ENCODE results near the gene CEP63. TPM values are rescaled to one million over a fixed set of nuclear protein-coding genes. Genes with fewer than 3 reads are reported as not detected.

Gene CEP63
- total RNA-seq, 1 experiment from 2014 or later = 10.7 TPM

DNA sequence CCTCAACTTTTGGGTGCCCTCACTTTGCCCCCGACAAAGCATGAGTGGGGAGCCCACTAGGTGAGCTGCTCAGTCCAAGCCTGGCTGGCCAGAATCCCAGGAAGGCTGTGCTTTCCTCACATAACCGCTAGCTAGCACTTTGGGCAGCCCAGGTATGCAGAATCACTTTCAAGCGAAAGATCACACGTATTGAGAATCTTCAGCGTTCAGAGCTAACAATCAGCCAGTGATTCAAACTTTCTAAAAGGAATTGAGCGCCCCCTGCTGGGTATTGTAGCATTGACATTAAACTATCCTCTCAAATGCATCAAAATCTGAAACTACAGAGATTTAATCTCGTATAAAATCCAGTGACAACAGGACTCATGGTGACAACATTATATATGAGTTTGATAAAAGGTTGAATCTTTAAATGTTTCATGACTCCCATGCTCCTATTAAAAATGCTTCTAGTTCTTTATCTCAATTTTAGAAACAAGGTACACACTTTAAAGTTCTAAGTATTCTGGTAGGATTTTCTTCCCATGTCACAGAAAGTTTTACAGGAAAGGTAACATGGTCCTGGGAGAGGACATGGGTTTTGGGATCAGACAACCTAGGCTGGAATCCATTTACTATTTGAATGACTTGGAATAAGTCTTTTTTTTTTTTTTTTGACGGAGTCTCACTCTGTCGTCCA is 11.8 kb upstream of the CEP63 start:
- no peak overlapping the region for H3K4me2 ChIP-seq (ENCODE audit: low read depth, low read length, poor library complexity, severe bottlenecking)
- no peak overlapping the region for H2AFZ ChIP-seq (ENCODE audit: low read length)
- no peaks in the 10 kb centered on the region for H3K27me3 ChIP-seq (ENCODE audit: low read length)
- no peaks in the 10 kb centered on the region for H4K20me1 ChIP-seq (ENCODE audit: insufficient read depth, low read depth, low read length)
- no peak overlapping the region for H3K4me3 ChIP-seq (ENCODE audit: low read length)
- no peak overlapping the region for H3K27ac ChIP-seq (ENCODE audit: low read length)
- peaks cover 23% of the 10 kb centered on the region; the same call in 1 of the 2 replicates for H3K36me3 ChIP-seq (ENCODE audit: insufficient read depth, low read length)
- no peaks in the 10 kb centered on the region for H3K4me1 ChIP-seq (ENCODE audit: low read length)
- peak; percentile 91 for DNase-seq
- H3K9me3 ChIP-seq (ENCODE audit: low read length) = no peaks in the 10 kb centered on the region
- no peak overlapping the region for H3K9ac ChIP-seq (ENCODE audit: low read length)
- H3K9me2 ChIP-seq (replicated peaks; ENCODE audit: insufficient read depth, low read length) = no peaks in the 10 kb centered on the region
- no peaks in the 10 kb centered on the region for H3K79me2 ChIP-seq (ENCODE audit: low read length)

DNA sequence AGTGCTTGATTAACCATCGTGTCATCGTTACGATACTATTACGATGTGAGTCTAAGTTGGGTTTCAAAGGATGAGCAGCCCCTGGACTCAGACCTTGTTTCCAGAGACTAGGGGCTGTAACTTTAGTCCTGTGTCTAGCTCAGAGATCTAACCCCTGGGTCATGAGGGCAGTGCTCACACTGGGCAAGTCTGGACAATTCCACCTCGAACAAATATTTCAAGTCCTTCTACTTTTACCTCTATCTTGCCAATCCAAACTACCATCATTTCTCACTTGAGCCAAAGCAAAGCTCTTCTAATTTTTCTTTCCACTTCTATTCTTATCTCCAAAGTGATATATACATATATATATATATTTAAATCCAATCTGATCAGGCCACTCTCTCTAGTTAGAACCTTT is 10.9 kb upstream of the CEP63 start:
- no peaks in the 10 kb centered on the region for H3K9me2 ChIP-seq (replicated peaks; ENCODE audit: insufficient read depth, low read length)
- no peak overlapping the region for H3K4me3 ChIP-seq (ENCODE audit: low read length)
- peaks cover 28% of the 10 kb centered on the region; the same call in 1 of the 2 replicates for H3K36me3 ChIP-seq (ENCODE audit: insufficient read depth, low read length)
- H3K4me2 ChIP-seq (ENCODE audit: low read depth, low read length, poor library complexity, severe bottlenecking) = no peak overlapping the region
- H3K9me3 ChIP-seq (ENCODE audit: low read length) = no peaks in the 10 kb centered on the region
- no peak overlapping the region for H3K27ac ChIP-seq (ENCODE audit: low read length)
- no peaks in the 10 kb centered on the region for H4K20me1 ChIP-seq (ENCODE audit: insufficient read depth, low read depth, low read length)
- H3K4me1 ChIP-seq (ENCODE audit: low read length) = no peaks in the 10 kb centered on the region
- no peaks in the 10 kb centered on the region for H3K27me3 ChIP-seq (ENCODE audit: low read length)
- H3K9ac ChIP-seq (ENCODE audit: low read length) = no peak overlapping the region
- H2AFZ ChIP-seq (ENCODE audit: low read length) = no peak overlapping the region
- DNase-seq = no peak
- H3K79me2 ChIP-seq (ENCODE audit: low read length) = no peaks in the 10 kb centered on the region

DNA sequence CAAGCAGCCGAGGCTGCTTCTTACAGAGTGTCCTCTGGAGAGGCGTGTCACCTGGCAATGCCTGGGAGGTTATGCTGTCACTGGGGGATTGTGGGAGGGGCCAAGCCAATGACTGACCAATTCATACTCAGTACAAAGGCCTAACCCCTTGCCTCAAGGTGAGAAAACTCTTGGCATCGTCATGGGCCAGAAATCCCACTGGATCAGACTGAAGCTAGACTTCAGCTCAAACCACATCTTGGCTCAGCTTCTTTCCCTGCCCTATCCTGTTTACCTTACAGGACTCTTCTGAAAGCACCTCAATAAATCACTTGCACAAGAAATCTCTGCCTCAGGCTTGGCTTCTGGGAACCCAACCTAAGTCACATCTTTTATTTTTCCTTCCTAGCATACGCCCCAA is 9.6 kb upstream of the CEP63 start:
- Histone ChIP-seq H2AFZ (ENCODE audit: low read length) (no peak overlapping the region), H3K27ac (ENCODE audit: low read length) (no peak overlapping the region), H3K9me3 (ENCODE audit: low read length) (no peaks in the 10 kb centered on the region), H3K9me2 (replicated peaks; ENCODE audit: insufficient read depth, low read length) (no peaks in the 10 kb centered on the region), H3K36me3 (ENCODE audit: insufficient read depth, low read length) (peaks cover 38% of the 10 kb centered on the region; the same call in 1 of the 2 replicates), H3K4me2 (ENCODE audit: low read depth, low read length, poor library complexity, severe bottlenecking) (no peak overlapping the region), H4K20me1 (ENCODE audit: insufficient read depth, low read depth, low read length) (no peaks in the 10 kb centered on the region), H3K9ac (ENCODE audit: low read length) (no peak overlapping the region), H3K79me2 (ENCODE audit: low read length) (no peaks in the 10 kb centered on the region), H3K27me3 (ENCODE audit: low read length) (no peaks in the 10 kb centered on the region), H3K4me3 (ENCODE audit: low read length) (no peak overlapping the region), H3K4me1 (ENCODE audit: low read length) (no peaks in the 10 kb centered on the region)
- no peak for DNase-seq

DNA sequence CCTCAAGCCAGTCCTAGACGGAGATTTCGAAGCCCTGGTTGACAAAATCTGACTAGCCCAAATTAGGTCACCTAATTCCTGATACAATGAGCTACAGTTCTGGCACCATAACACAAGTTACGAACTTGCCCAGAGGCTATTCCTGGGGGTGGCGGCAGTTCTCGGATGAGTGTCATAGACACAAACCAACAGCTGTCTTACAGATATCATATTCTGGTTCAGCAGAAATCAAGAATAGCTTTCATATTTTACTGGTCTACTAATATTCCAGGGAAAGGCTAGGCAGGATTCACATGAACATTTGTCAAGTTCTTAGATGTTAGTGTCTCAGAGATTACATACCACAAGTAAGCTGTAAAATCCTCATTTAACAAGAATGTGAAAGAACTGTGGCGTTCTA is 8.9 kb upstream of the CEP63 start:
- Histone ChIP-seq H4K20me1 (ENCODE audit: insufficient read depth, low read depth, low read length) (no peaks in the 10 kb centered on the region), H3K79me2 (ENCODE audit: low read length) (no peaks in the 10 kb centered on the region), H3K9me3 (ENCODE audit: low read length) (no peaks in the 10 kb centered on the region), H3K4me3 (ENCODE audit: low read length) (no peak overlapping the region), H3K27me3 (ENCODE audit: low read length) (no peaks in the 10 kb centered on the region), H3K9me2 (replicated peaks; ENCODE audit: insufficient read depth, low read length) (no peaks in the 10 kb centered on the region), H3K9ac (ENCODE audit: low read length) (no peak overlapping the region), H3K36me3 (ENCODE audit: insufficient read depth, low read length) (peaks cover 43% of the 10 kb centered on the region; the same call in 1 of the 2 replicates), H2AFZ (ENCODE audit: low read length) (no peak overlapping the region), H3K4me2 (ENCODE audit: low read depth, low read length, poor library complexity, severe bottlenecking) (no peak overlapping the region), H3K4me1 (ENCODE audit: low read length) (no peaks in the 10 kb centered on the region), H3K27ac (ENCODE audit: low read length) (no peak overlapping the region)
- no peak for DNase-seq

DNA sequence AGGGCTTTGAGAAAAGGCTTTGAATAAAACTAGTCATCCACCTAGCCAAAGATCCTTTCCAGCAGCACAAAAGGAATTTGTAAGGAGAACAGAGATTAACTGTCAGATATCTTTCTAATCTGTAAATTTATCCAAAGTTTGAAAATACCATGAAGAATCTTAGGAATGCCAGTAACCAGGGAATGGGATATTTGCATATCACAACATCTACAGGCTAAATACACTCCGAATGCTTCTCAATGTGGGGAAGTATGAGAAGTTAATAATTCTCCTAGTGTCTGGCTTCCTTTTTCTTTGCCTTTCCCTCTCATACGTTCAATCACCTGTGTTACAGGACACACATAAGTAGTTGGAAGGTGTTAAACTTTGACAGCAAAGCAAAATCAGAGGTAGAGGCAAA is 7.9 kb upstream of the CEP63 start:
- H3K36me3 ChIP-seq (ENCODE audit: insufficient read depth, low read length) = peaks cover 51% of the 10 kb centered on the region; the same call in 1 of the 2 replicates
- no peaks in the 10 kb centered on the region for H3K9me2 ChIP-seq (replicated peaks; ENCODE audit: insufficient read depth, low read length)

DNA sequence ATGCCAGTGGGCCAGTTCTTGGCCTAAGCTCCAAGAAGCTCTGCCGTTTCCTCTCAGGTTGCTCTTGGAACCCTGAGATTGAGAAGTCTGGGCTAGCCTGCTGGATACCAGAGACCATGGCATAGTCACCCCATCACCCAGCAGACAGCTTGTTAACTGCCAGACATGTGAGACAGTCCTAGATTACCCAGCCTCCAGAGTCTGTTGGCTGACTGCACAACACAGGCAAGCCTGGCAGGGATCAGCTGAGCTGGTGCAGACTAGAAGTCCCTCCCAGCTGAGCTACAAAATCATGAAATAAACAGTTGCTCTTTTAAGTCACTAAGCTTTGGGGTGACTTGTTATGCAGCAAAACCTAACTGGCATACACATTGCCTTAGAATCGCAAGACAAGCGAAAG is 5.3 kb upstream of the CEP63 start:
- Histone ChIP-seq H3K9me2 (replicated peaks; ENCODE audit: insufficient read depth, low read length) (no peaks in the 10 kb centered on the region), H3K36me3 (ENCODE audit: insufficient read depth, low read length) (peaks cover 52% of the 10 kb centered on the region; the same call in 1 of the 2 replicates)

More for the DNA sequence above, 7.9 kb upstream of the CEP63 start:
- Histone ChIP-seq H3K27ac (ENCODE audit: low read length) (no peak overlapping the region), H3K79me2 (ENCODE audit: low read length) (peaks cover 6% of the 10 kb centered on the region), H3K9ac (ENCODE audit: low read length) (no peak overlapping the region), H3K4me1 (ENCODE audit: low read length) (no peaks in the 10 kb centered on the region), H3K4me2 (ENCODE audit: low read depth, low read length, poor library complexity, severe bottlenecking) (no peak overlapping the region), H2AFZ (ENCODE audit: low read length) (no peak overlapping the region), H3K4me3 (ENCODE audit: low read length) (no peak overlapping the region), H3K27me3 (ENCODE audit: low read length) (no peaks in the 10 kb centered on the region), H3K9me3 (ENCODE audit: low read length) (no peaks in the 10 kb centered on the region), H4K20me1 (ENCODE audit: insufficient read depth, low read depth, low read length) (no peaks in the 10 kb centered on the region)
- DNase-seq = no peak

DNA sequence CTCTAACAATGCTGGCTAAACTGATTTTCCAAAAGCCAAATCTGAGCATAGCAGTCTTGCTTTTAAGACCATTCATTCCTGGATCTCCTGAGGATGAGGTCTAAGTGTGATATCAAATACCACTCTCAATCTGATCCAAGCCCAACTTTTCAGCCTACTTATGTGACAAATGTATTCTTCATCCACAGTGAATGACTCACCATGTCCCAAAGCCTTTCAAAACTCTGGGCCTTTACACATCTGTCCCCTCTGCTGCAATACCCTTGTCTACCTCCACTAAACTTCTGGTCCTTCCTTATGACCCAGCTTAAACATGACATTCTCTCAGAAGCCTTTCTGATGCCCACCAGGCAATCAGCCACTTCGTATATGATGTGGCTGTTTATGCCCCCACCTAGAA is 4.7 kb upstream of the CEP63 start:
- H4K20me1 ChIP-seq (ENCODE audit: insufficient read depth, low read depth, low read length) = no peaks in the 10 kb centered on the region
- H3K9me2 ChIP-seq (replicated peaks; ENCODE audit: insufficient read depth, low read length) = no peaks in the 10 kb centered on the region
- no peak for DNase-seq
- no peak overlapping the region for H3K4me2 ChIP-seq (ENCODE audit: low read depth, low read length, poor library complexity, severe bottlenecking)
- no peak overlapping the region for H3K27ac ChIP-seq (ENCODE audit: low read length)
- H3K9me3 ChIP-seq (ENCODE audit: low read length) = no peaks in the 10 kb centered on the region
- H3K27me3 ChIP-seq (ENCODE audit: low read length) = no peaks in the 10 kb centered on the region
- no peak overlapping the region for H3K9ac ChIP-seq (ENCODE audit: low read length)
- H3K36me3 ChIP-seq (ENCODE audit: insufficient read depth, low read length) = peaks cover 52% of the 10 kb centered on the region; the same call in 1 of the 2 replicates
- no peak overlapping the region for H3K4me3 ChIP-seq (ENCODE audit: low read length)
- H2AFZ ChIP-seq (ENCODE audit: low read length) = no peak overlapping the region
- peaks cover 14% of the 10 kb centered on the region for H3K4me1 ChIP-seq (ENCODE audit: low read length)
- peaks cover 32% of the 10 kb centered on the region for H3K79me2 ChIP-seq (ENCODE audit: low read length)

More for the DNA sequence above, 5.3 kb upstream of the CEP63 start:
- no peak for DNase-seq
- Histone ChIP-seq H3K4me1 (ENCODE audit: low read length) (peaks cover 14% of the 10 kb centered on the region), H3K4me3 (ENCODE audit: low read length) (no peak overlapping the region), H3K79me2 (ENCODE audit: low read length) (peaks cover 32% of the 10 kb centered on the region), H3K4me2 (ENCODE audit: low read depth, low read length, poor library complexity, severe bottlenecking) (no peak overlapping the region), H2AFZ (ENCODE audit: low read length) (no peak overlapping the region), H3K9me3 (ENCODE audit: low read length) (no peaks in the 10 kb centered on the region), H4K20me1 (ENCODE audit: insufficient read depth, low read depth, low read length) (no peaks in the 10 kb centered on the region), H3K27ac (ENCODE audit: low read length) (no peak overlapping the region), H3K27me3 (ENCODE audit: low read length) (no peaks in the 10 kb centered on the region), H3K9ac (ENCODE audit: low read length) (no peak overlapping the region)

DNA sequence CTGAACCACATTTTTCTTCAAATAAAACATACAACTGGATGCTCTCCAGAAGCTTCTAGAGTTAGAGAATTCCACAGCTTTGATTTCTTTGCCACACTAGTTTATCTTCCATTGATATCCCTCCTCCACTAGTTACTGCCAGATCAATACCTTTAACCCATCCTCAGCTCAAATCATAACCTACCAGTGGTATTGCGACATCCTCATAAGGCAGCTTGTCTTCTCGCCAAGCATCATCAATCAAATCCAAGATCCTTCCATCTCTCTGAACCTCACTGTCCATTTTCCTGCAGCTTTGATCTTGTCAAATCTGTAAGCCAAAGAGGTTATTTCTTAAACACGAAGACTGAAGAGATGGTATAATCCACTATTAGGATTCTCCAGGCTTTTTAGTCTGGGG is 3.2 kb upstream of the CEP63 start:
- no peak for DNase-seq
- H3K9me3 ChIP-seq (ENCODE audit: low read length) = no peaks in the 10 kb centered on the region
- H3K36me3 ChIP-seq (ENCODE audit: insufficient read depth, low read length) = peaks cover 43% of the 10 kb centered on the region; the same call in 1 of the 2 replicates
- H3K79me2 ChIP-seq (ENCODE audit: low read length) = peaks cover 46% of the 10 kb centered on the region
- H3K9me2 ChIP-seq (replicated peaks; ENCODE audit: insufficient read depth, low read length) = no peaks in the 10 kb centered on the region
- H3K4me2 ChIP-seq (ENCODE audit: low read depth, low read length, poor library complexity, severe bottlenecking) = no peak overlapping the region
- H3K9ac ChIP-seq (ENCODE audit: low read length) = no peak overlapping the region
- H3K4me3 ChIP-seq (ENCODE audit: low read length) = no peak overlapping the region
- H3K27me3 ChIP-seq (ENCODE audit: low read length) = no peaks in the 10 kb centered on the region
- no peak overlapping the region for H2AFZ ChIP-seq (ENCODE audit: low read length)
- no peaks in the 10 kb centered on the region for H4K20me1 ChIP-seq (ENCODE audit: insufficient read depth, low read depth, low read length)
- peaks cover 21% of the 10 kb centered on the region for H3K4me1 ChIP-seq (ENCODE audit: low read length)
- H3K27ac ChIP-seq (ENCODE audit: low read length) = no peak overlapping the region
